ENCODE data around the gene CSNK1D.
"Not testable (repeated sequence)": the region's sequence is repeated elsewhere in the genome, so short reads cannot be mapped to it uniquely, and the experiment has no call there.

CSNK1D gene

DNA sequence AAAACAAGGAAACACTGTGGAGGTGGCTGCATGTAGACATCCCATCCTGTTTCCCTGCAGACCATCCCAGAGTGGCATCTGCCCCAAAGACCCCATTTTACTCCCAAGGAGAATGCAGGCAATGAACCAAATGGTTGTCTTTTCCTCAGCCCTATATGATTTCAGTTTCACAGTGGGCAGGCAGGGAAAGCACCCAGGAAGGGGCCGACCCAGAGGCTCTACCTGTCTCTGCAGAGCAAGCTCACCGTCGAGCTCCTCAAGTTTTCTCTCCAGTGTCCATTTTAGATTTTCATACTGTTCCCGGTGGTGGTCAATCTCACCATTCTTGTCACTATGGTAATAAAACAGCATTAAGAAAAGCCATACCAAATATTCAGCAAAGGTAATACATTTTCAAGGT lies 75.4 kb downstream of the CSNK1D start:
- no peak for DNase-seq (ENCODE audit: low spot score)
- H3K27ac ChIP-seq, result no peak overlapping the region
- CTCF ChIA-PET, result interaction anchor here (0.6 kb wide), 1 partner anchor 9 kb away, joined by 3 read pairs; no protein-coding TSS in a partner anchor
- POLR2A ChIA-PET (ENCODE audit: low non-redundant PET), result no interaction called here
- TF ChIP-seq, protein P1, sequence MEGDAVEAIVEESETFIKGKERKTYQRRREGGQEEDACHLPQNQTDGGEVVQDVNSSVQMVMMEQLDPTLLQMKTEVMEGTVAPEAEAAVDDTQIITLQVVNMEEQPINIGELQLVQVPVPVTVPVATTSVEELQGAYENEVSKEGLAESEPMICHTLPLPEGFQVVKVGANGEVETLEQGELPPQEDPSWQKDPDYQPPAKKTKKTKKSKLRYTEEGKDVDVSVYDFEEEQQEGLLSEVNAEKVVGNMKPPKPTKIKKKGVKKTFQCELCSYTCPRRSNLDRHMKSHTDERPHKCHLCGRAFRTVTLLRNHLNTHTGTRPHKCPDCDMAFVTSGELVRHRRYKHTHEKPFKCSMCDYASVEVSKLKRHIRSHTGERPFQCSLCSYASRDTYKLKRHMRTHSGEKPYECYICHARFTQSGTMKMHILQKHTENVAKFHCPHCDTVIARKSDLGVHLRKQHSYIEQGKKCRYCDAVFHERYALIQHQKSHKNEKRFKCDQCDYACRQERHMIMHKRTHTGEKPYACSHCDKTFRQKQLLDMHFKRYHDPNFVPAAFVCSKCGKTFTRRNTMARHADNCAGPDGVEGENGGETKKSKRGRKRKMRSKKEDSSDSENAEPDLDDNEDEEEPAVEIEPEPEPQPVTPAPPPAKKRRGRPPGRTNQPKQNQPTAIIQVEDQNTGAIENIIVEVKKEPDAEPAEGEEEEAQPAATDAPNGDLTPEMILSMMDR (conservative IDR thresholded peaks at IDR 0.05; ENCODE audit: low read depth), result no peak

DNA sequence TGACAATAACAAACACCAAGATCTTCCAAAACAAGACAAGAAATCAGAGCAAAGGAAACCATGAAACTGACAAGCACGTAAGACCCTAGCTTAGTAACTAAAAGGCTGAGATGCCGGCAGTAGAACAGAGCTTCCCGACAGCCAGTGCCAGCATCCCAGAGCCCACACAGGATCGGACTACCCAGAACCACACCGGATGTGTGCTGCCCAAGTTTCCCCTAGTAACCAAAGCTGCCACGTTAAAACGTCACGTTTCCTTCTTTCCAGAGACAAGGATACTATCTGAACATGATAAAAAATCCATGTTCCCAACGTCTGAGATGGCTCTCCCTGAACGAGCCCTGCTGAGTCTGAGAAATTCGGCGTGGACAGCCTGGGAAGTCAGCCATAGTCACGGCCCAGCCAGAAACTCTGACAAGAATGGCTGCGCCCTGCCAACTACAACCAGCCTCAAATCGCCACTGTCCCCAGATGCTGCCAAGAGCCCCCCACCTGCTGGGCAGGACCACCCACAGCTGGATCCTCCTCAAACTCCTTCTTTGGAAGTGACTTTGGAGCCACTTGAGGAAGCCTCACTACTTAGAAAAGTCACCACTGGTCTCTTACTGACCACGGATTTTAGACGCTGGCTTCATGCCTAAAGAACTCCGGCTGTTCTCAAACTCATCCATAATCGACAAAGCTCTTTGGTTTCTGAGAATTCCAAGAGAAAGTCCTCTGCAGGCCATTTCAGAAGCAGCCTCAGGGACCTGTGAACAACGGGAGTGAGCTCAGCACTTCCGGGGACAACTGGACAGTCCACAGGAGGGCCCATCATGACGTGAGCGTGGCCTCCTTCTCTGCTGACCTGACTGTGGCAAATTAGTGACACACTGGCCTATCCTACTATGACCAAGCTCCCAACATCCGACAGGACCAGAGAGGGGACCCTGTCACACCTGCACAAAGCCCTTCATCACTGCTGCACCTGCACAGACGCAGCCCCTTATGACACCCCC lies 77.5 kb downstream of the CSNK1D start:
- ChIA-PET CTCF (interaction anchor here (0.5 kb wide), 1 partner anchor 14 kb away, joined by 3 read pairs; no protein-coding TSS in a partner anchor), POLR2A (ENCODE audit: low non-redundant PET) (no interaction called here)
- TF ChIP-seq, protein P1 (conservative IDR thresholded peaks at IDR 0.05; ENCODE audit: low read depth), result no peak
- no peak overlapping the region for H3K27ac ChIP-seq
- no peak for DNase-seq (ENCODE audit: low spot score)

DNA sequence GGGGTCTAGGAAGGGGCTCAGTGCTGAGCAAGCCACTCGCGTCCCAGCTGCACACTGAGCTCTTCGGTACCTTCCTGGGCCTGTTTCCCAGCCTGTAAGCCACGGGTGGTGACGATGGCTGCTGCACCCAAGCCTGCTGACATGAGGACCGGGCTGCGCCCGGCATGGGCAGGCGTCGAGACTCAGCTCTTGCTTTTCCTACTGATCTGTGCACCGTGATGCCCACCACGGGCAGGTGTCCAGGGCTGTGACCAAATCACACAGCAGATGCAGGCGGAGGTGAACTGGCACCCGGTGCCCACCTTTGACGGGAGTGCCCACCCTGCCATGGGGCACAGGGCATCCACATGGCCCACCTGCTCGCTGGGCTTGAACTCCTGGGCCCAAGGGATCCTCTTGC lies 78.7 kb downstream of the CSNK1D start:
- ChIA-PET POLR2A (ENCODE audit: low non-redundant PET) (no interaction called here), CTCF (interaction anchor here (0.8 kb wide), 1 partner anchor 199 kb away, joined by 5 read pairs; no protein-coding TSS in a partner anchor)
- TF ChIP-seq, protein P1 (conservative IDR thresholded peaks at IDR 0.05; ENCODE audit: low read depth), result no peak
- no peak overlapping the region for H3K27ac ChIP-seq
- DNase-seq (ENCODE audit: low spot score), result no peak

DNA sequence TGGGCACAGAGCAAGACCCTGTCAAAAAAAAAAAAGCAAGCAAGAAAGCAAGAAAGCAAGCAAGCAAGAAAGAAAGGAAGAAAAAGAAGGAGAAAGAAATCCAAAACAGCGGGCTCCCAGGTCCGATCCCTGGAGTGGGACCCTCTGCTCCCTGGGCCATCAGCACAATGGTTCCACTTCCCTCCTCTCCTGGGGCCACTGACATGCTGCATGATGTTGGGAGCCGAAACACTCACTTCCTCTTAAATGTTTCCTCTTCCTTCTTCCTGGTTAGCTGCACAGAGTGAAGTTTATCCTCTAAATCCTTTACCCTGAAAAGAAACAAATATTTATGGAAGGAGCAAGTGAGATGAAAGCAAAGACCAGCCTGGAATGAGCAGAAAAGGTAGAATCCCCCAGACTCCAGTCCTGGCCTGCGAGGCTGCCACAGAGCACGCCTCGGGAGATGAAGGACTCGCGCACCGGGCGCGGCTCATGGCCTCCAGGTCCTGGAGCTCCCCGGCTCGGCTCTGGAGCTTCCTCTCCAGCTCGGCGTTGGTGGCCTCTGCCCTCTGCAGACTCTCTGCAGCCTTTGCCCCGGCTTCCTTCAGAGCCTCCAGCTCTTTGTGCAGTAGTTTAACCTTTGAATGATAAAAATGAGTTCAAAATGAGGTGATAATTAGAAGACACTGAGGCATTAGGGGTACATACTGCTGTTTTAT lies 79.8 kb downstream of the CSNK1D start:
- DNase-seq (ENCODE audit: low spot score), result no peak
- TF ChIP-seq, protein P1 (conservative IDR thresholded peaks at IDR 0.05; ENCODE audit: low read depth), result no peak
- ChIA-PET POLR2A (ENCODE audit: low non-redundant PET) (no interaction called here), CTCF (no interaction called here)
- no peak overlapping the region for H3K27ac ChIP-seq

DNA sequence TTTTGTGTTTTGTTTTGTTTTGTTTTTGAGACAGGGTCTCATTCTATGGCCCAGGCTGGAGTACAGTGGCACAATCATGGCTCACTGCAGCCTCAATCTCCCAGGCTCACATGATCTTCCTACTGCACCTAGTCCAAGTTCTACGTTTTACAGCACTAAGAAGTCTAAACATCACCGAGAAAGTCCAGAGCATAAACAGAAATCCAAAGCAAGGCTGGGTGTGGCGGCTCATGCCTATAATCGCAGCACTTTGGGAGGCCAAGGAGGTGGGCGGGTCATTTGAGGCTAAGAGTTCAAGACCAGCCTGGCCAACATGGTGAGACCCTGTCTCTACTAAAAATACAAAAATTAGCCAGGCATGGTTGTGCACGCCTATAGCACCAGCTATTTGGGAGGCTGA lies 80.5 kb downstream of the CSNK1D start:
- CTCF ChIA-PET, result not testable (repeated sequence)

More for the DNA sequence above, 80.5 kb downstream of the CSNK1D start:
- DNase-seq (ENCODE audit: low spot score); POLR2A ChIA-PET (ENCODE audit: low non-redundant PET); H3K27ac ChIP-seq: not testable (repeated sequence)

Measured in RWPE1 (cell line).